GM21360 (cell line): ENCODE measurements around the gene PLPPR3.
A peak's percentile ranks its signal among the peaks of the same experiment; 100 is the strongest.

Experiments
- ATAC-seq: cut with Tn5 transposase; IDR thresholded peaks from one replicate; pipeline ENCODE4 v1.9.1; 2021; ENCODE audit warnings: mild to moderate bottlenecking, moderate library complexity; ENCODE audit not compliant: unreplicated experiment

The PLPPR3 gene

GRCh38 chr19:797528-798414, 24.0 kb downstream of the PLPPR3 start:
- peak; percentile 30 for ATAC-seq

- ATAC-seq, result peak; percentile 67
Observed at GRCh38 chr19:796692-797527, 24.8 kb downstream of the PLPPR3 start, which contains the start of gene PTBP1. TSS of gene PTBP1 (plus strand) at chr19:797452. CDS start at chr19:797498, 46 bp downstream.

GRCh38 chr19:795691-796581, 25.8 kb downstream of the PLPPR3 start:
- ATAC-seq, result no peak

- no peak for ATAC-seq
Observed at GRCh38 chr19:795073-795611, 26.6 kb downstream of the PLPPR3 start.

GRCh38 chr19:793806-794205, 27.9 kb downstream of the PLPPR3 start:
- no peak for ATAC-seq

GRCh38 chr19:792306-792885, 29.4 kb downstream of the PLPPR3 start:
- ATAC-seq, result no peak

GRCh38 chr19:791567-792305, 30.0 kb downstream of the PLPPR3 start:
- ATAC-seq, result no peak

GRCh38 chr19:791007-791566, 30.7 kb downstream of the PLPPR3 start:
- no peak for ATAC-seq

- no peak for ATAC-seq
Observed at GRCh38 chr19:789701-790060, 32.1 kb downstream of the PLPPR3 start.

- ATAC-seq, result no peak
Observed at GRCh38 chr19:788983-789700, 32.6 kb downstream of the PLPPR3 start.

- no peak for ATAC-seq
Observed at GRCh38 chr19:788686-788982, 33.1 kb downstream of the PLPPR3 start.

- ATAC-seq, result no peak
Observed at GRCh38 chr19:787536-787935, 34.2 kb downstream of the PLPPR3 start.

- no peak for ATAC-seq
Observed at GRCh38 chr19:784541-784940, 37.2 kb downstream of the PLPPR3 start.

GRCh38 chr19:782878-783668, 38.7 kb downstream of the PLPPR3 start:
- no peak for ATAC-seq

GRCh38 chr19:782185-782877, 39.4 kb downstream of the PLPPR3 start:
- ATAC-seq, result no peak

- ATAC-seq, result no peak
Observed at GRCh38 chr19:781800-782184, 40.0 kb downstream of the PLPPR3 start.

- no peak for ATAC-seq
Observed at GRCh38 chr19:780935-781334, 40.8 kb downstream of the PLPPR3 start.
